COLO829 (cell line): ENCODE data around the gene NTF3.

Source experiments
- DNase-seq: peaks from one replicate; pipeline ENCODE4 v3.0.0; 2012; ENCODE audit warnings: low spot score

NTF3 gene

DNA sequence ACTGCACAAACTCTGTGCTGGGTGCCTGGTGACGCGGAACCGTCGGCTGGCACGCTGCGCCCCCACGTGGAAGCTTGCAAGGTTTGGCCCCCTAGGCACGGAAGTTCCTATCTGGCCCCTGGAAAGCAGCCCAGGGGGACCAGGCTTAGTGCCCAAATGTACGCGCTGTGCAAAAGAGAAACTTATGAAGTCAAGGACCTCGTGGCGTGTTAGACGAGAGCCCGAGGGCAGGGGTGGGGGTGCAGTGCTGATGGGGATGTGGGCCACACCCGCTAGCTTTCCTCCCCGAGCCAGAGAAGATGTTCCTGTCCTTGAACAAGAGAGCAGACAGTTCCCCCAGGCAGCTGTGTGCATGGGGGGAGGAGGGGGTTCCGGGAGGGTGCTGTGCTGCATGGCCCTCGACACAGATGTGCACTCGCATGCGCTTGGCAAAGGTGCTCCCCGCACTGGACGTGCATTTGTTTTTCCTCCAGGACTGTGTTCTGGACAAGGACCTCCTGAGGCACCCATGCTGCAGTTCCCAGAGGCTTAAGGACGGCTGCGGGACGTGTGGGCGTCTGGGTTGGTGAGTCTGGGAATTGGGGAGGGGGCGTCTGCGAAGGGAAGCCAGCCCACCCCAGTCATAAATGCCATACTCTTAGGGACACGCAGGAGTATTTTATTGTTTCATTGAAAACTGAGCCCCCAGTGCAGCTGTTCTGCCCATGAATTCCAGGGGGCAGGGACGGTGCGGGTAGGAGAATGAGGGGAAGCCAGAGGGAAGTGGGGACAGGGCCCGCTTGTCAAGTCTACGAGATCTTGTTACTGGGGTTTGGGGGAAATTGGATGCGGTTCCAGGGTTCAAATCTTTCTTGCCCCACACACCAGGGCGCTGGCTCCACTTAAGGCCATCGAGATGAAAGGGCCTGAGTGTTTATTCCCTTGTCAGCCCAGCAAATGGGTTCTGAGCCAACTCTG, 80.0 kb downstream of the NTF3 start:
- DNase-seq: peak; percentile 8

- no peak for DNase-seq
Measured at GRCh38 chr12:5512601-5512970, 80.7 kb downstream of the NTF3 start.

DNA sequence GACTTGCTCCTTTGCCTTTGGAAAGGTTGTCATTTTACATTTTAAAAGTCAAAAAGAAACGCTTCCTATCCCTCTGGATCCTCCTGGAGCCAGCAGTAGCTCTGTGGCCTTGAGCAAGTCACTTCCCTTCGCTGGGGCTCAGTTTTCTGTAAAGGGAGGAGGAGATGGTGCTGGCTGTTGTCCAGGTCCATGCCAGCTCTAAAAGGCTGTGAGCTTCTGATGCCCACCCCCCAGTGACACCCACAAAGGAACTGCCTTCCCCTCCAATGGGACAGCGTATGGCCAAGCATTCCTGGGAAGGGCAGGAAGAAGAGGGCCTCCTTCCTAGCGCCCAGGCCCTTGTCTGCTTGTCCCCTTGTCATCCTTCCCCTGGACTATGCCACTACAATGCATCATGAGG, 81.5 kb downstream of the NTF3 start:
- no peak for DNase-seq

DNA sequence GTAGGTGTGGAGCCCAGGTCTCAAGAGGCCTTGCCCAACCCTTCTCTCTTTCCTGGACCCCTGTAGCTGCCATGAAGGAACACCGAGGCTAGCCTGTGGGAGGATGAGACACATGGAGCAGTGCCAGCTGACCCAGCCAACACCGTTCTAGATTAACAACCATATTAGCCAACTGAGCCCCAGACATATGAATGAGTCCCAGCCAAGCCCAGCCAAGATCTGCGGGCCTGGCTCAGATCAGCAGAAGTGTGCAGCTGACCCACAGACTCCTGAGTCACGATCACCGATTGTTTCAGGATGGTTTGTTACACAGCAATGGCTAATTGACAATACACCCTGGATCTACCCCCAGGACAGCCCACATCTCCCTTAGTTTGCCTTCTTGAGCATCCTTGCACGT, 82.1 kb downstream of the NTF3 start:
- DNase-seq: no peak

- no peak for DNase-seq
Measured at GRCh38 chr12:5514545-5514944, 82.6 kb downstream of the NTF3 start.

DNA sequence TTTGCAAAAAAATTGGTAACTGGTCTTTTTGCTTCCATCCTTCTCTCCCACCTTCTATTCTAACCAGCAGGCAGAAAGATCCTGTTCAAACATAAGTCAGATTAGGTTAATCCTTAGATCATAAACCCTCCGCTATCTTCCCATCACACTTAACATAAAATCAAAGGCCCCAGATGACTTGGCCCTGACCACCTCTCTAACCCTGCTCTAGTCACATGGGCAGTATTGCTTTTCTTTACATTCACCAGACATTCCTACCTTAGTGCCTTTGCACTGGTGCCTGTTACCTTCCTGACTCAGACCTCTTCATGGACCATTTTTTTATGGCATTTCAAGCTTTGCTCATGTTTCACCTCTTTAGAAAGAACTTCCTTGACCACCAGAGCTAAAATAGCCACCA, 83.5 kb downstream of the NTF3 start:
- DNase-seq: no peak

- DNase-seq: no peak
Measured at GRCh38 chr12:5516371-5517241, 84.7 kb downstream of the NTF3 start.

DNA sequence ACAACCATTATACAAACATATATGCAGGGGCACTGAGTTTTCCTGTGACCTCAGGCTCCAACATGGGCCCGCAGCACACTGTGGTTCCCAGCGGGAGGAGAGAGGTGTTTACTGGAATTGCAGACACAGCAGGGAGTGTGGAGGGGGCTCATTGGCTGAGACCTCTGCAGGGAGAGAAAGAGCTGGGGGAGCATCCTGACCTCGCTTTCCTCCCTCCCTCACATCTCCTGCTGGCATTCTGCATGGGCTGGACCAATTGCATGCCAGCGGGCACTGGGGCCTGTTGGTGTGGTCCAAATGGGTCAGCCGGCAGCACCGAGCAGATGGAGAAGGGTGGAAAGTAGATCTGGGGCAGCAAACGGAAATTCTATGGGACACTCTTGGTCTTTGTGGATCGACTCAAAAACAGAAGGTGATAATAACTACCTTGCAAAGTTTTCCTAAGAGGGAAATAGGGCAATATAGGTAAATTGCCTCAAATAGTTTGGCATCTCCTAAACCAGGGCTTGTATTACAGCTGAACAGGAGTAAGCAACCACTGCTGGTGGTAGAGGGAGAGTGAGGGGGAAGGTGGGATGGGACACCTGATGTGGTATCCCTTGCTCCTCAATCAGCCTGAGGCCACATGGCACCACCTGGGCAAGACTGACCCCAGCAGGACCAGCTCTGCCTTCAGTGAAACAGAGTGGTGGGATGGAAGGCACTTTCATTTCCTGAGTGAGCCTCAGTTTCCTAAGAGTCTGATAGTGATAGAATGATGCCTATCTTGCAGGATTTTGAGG, 86.9 kb downstream of the NTF3 start:
- no peak for DNase-seq

DNA sequence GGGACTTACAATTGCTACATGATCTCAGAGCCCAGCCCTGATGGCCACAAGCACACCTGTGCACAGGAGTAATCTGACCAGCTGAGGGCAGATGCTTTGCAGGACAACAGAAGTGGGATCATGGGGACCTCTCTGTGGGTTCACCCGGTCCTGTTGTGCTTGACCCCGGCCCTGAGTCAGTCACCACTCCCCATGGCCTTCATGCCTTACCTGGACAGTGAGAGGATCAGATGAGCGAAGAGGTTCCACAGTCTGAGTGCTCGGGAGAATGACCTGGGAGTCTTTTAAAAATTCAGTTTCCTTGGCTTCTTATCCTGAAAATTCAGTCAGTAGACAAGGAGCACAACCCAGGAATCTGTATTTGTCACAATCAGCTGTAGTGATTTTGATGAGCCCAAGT, 88.1 kb downstream of the NTF3 start:
- no peak for DNase-seq

GRCh38 chr12:5520831-5521230, 88.9 kb downstream of the NTF3 start:
- DNase-seq: no peak

- DNase-seq: no peak
Measured at GRCh38 chr12:5521456-5522325, 89.8 kb downstream of the NTF3 start.

GRCh38 chr12:5522432-5523335, 90.8 kb downstream of the NTF3 start:
- no peak for DNase-seq

DNA sequence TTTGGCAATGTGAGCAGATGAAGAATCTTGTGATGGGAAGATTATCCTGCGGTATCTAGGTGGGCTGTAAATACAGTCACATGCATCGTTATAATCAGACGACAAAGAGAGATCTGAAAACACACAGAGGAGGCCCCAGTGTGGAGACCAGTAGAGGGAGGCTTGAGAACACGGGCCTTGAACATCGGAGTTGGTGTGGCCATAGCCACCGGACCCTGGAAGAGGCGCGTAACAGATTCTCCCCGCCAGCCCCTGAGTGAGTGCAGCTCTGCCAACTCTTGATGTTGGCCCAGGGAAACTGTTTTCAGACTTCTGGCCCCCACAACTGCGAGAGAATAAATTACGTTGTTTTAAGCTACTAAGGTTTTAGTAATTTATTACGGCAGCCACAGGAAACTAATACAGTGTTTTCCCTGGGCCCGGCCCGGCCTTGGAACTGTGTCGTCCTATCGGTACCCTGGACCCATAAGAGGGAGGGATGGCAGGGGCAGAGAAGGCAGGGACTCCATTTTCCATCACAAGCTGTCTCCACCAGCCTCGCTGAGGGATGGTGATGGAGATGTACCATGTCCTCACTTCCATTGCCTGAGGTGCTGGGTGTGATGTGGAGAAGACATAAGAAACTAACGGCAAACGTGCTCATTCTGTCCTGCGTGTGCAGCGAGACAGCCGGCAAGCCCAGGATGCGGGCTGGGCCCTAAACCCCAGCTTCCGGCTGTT, 91.6 kb downstream of the NTF3 start:
- DNase-seq: no peak

- DNase-seq: no peak
Measured at GRCh38 chr12:5524116-5524768, 92.3 kb downstream of the NTF3 start.

DNA sequence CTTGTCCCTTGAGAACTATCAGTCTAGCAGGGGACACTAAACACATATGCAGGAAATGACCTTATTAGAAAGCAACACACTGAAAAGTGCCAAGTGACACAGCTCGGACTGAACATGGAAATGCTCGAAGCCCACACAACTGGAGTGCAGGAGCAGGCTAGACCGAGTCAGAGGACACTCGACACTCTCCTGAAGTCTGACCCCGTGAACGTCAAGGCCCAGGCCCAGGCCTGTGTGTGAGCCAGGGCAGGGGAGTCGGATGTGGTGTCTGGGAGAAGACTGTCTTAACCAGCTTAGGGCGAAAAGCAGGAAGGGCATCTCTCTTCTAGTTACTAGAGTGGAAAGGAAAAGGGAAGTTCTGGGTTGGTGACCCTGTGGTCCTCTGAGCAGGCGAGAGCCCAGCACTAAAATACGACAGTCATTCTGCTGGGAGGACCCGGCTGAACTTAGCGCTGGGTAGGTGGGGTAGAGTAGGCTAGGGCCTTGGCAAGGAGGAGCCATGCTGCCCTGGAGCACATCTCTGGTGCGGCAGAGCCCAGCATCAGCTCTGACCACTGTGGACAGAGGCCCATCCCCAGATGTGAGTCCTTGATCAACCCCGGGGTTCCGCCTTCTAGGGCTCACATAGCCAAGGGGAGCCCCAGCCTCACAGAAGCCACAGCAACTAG, 93.0 kb downstream of the NTF3 start:
- no peak for DNase-seq

- no peak for DNase-seq
Measured at GRCh38 chr12:5525783-5526367, 94.0 kb downstream of the NTF3 start.

GRCh38 chr12:5533368-5533767, 101.5 kb downstream of the NTF3 start:
- DNase-seq: no peak
